Adrenal gland (tissue), 5 donors: ENCODE data around the gene TMEM132D.

Experiments
- CTCF ChIP-seq, 6 experiments: fragments of 450-650 bp in 4 of 6; fragments of 200-600 bp in 2 of 6; sonication (generic) in 1 of 6; IDR thresholded peaks; 1 replicate in 5 of 6; 2 replicates in 1 of 6; pipeline versions ENCODE4 v1.5.1 to v1.8.0; 2016 to 2021; ENCODE audit warnings: antibody characterized with exemption in 6 of 6, mild to moderate bottlenecking in 2 of 6, moderate library complexity in 1 of 6
- POLR2A ChIP-seq, 2 donors: fragments of 450-650 bp; IDR thresholded peaks; one replicate each; pipeline ENCODE4 v1.6.1; 2017; ENCODE audit warnings: antibody characterized with exemption in 2 of 2, mild to moderate bottlenecking in 2 of 2, moderate library complexity in 1 of 2
- donor health status: DM: no; HTN: no; CAD: no.

DNA sequence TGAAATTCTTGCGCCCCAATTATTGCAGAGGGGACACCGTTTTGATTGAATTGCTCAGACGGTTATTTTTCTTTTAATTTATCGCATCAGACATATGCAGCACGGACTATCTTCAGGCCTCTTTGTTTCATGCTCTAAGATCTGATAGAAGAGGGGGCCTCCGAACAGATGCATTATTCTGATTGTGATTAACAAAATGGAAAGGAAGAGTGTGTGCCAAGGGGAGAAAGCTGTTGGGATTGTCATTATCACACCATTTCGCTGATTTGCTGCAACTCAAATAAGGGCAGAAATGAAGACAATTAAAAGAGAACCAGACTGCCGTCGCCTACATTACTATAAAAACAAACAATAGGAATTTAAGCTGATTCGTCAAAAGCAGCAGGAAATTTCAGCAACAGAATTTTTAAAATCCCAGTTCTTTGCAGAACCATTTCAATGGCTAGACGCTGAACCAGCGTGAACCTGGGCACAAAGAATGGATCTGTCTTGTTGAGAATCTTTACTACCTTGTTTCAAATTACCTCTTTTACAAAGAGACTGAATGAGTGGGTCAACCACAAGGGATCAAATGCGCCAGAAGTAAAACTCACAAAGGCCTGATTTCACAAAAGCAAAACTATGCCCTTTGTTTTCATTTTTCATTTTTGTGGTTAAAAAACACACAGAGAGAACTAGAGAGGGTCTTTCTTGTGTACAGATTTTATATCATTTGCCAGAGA lies 30.6 kb downstream of the TMEM132D start:
- TF ChIP-seq CTCF (IDR thresholded peaks at IDR 0.05) (no peak), POLR2A (IDR thresholded peaks at IDR 0.05) (no peak)
